C1 segment of cervical spinal cord (tissue), 14 donors: ENCODE data around the gene CCDC13.
"Not testable (repeated sequence)": the region's sequence is repeated elsewhere in the genome, so short reads cannot be mapped to it uniquely, and the experiment has no call there.

Source experiments
- DNase-seq, 14 donors: peaks; one replicate each; lab custom pipeline; 2025; lab: John Stamatoyannopoulos, UW

Gene CCDC13

DNA sequence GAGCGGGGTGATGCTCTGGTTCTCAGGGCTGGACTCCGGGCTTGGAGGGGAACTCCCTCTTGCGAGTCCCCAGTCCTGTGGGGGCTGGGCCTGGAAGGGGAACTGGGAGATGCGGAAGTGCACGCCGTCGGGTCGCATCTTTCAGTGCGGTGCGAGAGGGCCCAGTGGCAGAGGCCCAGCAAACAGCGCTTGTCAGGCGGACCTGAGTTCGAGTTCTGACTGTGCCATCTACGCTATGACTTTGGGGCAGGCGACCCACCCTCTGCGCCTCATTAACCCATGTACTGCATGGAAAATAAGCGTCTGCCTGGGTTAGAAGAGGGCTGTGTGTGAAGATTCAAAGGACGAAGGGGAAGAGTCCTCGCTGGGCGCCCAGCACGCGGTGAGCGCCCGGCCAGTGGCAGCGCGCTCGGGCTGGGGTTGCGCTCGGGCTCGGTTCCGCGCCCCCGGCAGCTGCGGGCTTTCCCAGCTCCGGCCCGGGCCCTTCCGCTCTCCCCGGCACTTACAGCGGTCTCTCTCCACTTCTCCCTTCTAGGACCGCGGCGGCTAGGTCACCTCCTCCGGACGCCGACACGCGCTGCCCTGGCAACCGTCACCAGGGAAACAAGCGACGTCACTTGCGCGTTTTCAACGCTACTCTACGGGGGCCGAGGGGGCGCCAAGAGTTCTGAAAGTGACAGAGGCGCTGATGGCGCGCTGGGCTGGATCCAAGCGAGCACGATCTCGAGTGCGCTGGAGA is at the start of gene CCDC13:
Gene CCDC13 (minus strand): TSS at position 584 of the 739 bp plus-strand sequence. CDS start 14,908 bp downstream, outside the sequence.
- DNase-seq = peak in 13 of 14 donors; percentile 13 to 90 (median 86)

DNA sequence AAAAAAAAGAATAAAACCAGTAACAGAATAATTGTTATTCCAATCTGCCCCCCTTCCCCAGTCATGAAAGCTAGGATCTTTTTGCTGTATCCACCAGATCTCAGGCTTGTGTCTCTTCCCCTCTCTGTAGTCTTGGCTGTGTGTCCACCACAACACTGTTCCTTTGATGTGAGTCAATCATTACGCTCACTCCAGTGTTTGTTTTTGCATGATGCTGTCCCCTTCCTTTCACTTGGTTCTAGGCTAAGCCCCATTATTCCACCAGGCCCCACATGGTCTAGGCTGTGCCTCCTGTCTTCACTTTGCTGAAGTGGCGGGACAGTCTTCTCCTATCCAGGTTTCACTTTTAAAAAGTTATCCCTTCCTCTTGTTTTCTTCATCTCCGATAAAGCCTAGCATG is 49.8 kb upstream of the CCDC13 start:
- DNase-seq = no peak

GRCh38 chr3:42820746-42821051 is 47.6 kb upstream of the CCDC13 start:
- no peak for DNase-seq

- no peak for DNase-seq
These were observed 46.4 kb upstream of the CCDC13 start for GRCh38 chr3:42819351-42819965.

DNA sequence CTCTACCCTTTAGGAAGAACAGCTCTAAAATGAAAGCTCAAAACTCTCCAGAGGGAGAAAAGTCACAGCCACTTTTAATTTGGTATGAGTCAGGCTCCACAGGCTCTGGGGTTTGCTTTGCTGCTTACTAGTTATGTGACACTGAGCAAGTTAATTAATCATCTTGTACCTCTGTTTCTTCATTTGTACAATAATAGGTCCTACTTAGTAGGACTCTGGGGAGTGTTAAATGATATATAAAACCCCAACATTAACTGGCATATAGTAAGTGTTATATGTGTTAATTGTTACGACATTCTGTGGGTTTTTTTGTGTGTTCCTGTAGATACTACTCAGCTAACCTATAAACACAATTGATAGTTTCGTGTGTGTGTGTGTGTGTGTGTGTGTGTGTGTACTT is 42.8 kb upstream of the CCDC13 start:
- DNase-seq = no peak

DNA sequence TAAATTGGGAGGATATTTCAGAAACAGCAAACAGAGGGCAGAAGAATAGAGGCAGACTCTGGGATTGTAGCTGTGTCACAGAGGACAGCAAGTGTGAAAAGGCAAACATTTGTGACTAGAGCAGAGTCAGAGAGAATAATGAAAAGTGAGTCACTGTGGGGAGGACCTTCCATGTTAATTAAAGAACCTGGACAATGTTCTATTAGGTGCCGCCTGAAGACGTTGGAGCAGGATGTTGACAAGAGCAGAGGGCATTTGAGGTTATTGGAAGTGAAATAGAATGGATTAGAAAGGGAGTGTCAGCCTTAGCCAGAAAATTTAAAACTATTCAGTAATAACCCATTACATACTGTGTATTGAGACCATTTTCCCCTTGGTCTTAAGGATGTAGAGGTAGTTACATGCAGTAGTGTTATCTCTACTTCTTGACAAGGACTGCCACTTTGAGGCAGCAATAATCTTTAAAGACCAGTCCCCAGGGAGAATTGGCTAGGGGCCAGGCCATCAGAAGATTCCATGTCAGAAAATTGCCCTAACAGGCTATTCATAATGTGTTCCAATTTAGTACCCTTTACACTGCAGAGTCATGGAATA is 42.0 kb upstream of the CCDC13 start:
- DNase-seq = peak in 1 of 14 donors; percentile 5

- DNase-seq = no peak
These were observed 41.2 kb upstream of the CCDC13 start for GRCh38 chr3:42814246-42814645.

- DNase-seq = peak in 1 of 14 donors; percentile 2
These were observed 38.2 kb upstream of the CCDC13 start for GRCh38 chr3:42811118-42811883.

DNA sequence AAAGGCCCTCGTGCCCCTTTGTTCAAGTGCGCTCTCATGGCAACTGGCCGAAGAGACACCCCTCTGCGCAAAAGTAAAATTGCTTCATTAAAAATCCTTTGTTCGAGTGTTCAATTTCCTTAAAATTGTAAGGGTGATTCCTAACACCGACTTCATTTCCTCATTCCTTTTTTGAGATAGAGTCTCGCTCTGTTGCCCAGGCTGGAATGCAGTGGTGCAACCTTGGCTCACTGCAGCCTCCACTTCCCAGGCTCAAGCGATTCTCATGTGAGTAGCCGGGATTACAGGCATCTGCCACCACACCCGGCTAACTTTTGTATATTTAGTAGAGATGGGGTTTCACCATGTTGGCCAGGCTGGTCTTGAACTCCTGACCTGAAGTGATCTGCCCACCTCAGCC is 37.7 kb upstream of the CCDC13 start:
- DNase-seq = not testable (repeated sequence)

DNA sequence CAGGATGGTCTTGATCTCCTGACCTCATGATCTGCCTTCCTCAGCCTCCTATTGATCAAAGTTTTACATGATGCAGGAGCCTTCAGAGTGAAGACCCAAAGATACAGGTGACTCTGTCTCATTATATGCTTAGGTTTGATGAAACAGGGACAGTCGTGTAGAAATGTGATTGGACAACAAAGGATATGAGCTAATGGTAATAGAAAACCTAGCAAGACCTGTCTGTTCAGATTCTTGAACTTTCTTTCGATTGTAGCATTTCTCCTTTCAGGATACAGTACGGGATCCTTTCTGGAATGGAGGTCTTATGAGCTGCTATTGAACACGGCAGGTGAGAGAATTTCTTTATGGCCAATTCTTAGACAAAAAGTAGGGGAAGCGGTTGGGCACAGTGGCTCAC is 36.1 kb upstream of the CCDC13 start, which contains the start of gene ACKR2:
Gene ACKR2 (plus strand): TSS at position 244 of the 400 bp plus-strand sequence. CDS start 55,058 bp downstream, outside the sequence.
- DNase-seq = no peak

GRCh38 chr3:42807929-42808328 is 34.9 kb upstream of the CCDC13 start:
- no peak for DNase-seq

GRCh38 chr3:42805141-42805821 is 32.2 kb upstream of the CCDC13 start:
- DNase-seq = peak in 7 of 14 donors; percentile 7 to 30 (median 22)

GRCh38 chr3:42804831-42805132 is 31.7 kb upstream of the CCDC13 start:
- peak in 1 of 14 donors; percentile 74 for DNase-seq

- peak; percentile 82 to 98 (median 94) for DNase-seq
These were observed 31.2 kb upstream of the CCDC13 start, which contains the start of gene HIGD1A for GRCh38 chr3:42804106-42804830. Gene HIGD1A (minus strand): TSS chr3:42804490. CDS start chr3:42794253, 10,237 bp downstream.

GRCh38 chr3:42803414-42804105 is 30.5 kb upstream of the CCDC13 start:
- peak in 8 of 14 donors; percentile 44 to 76 (median 59) for DNase-seq

DNA sequence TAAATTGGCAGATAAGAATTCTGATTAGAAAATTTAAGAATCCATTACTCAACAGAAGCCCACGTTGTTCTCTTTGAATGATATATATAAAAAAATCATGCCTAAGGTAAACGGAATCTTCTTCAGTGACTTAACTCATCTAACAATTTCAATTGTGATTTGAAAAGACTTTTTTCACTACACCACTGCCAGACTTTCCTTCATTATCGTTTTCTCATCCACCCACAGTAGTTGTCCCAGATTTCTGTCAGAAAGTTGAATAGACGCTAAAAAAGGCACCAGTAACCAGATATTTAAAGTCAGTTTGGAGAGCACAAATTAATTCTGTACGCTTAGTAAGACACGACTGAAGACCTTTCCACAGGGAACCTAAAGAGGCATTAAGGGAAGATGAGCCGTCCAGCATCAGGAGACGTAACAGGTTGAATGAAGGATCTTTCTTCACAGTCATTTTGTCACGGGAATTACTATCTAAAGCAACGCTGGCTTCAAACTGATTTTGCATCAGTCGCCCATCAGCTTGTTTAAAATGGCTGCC is 29.9 kb upstream of the CCDC13 start:
- DNase-seq = no peak

DNA sequence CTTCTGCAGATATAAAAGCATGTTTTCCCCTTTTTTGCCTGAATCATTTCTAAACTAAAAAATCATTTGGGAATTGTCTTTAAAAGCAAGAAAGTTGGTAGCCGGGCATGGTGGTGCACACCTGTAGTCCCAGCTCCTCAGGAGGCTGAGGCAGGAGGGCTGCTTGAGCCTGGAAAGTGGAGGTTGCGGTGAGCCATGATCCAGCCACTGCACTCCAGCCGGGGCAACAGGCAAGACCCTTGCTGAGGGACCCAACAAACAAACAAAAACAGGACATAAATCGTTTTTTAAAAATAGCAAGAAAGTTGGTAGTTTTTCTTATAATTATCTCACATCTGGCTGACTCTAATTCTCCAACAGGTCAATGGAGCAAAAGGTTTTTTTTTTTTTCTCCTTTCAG is 28.7 kb upstream of the CCDC13 start:
- no peak for DNase-seq

DNA sequence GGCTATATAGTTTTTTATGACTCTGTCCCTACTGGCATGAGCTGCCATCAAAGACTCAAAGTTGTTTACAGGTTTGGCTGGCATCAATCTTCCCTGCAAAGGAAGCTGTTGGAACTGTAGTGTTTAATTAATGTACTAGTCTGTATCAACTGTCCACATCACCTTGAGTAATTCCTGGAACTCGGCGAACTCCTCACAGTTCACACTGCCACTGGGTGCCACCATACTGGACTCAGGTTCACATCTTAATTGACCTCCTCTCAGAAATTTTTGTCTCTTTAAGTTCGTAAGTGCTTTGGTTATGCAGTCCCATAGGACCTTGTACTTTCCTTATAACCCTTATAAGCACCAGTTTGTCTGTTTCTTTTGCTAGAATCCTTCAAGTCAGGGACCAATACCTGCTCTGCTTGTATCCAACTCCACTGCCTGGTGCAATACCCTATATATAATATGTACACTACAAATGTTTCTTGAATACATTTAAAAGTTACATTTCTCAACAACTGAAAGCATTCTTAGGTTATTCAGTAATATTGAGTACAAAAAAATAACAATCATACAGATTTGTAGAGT is 28.1 kb upstream of the CCDC13 start:
- DNase-seq = no peak

DNA sequence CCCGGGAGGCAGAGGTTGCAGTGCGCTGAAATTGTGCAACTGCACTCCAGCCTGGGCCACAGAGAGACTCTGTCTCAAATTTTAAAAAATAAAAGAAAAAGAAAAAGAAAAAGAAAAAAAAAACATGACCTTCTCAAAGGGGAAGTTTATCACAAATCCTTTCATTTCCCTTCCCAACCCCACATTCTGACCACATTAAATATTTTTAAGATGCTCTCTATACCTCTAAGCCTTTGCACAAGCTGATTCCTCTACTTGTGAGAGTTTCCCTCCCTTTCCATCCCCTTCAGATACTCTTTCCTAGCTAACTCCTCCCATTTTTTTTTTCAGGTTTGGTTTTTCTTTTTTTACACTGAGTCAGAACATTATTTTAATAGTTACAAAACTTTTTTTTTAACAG is 27.2 kb upstream of the CCDC13 start:
- DNase-seq = no peak

DNA sequence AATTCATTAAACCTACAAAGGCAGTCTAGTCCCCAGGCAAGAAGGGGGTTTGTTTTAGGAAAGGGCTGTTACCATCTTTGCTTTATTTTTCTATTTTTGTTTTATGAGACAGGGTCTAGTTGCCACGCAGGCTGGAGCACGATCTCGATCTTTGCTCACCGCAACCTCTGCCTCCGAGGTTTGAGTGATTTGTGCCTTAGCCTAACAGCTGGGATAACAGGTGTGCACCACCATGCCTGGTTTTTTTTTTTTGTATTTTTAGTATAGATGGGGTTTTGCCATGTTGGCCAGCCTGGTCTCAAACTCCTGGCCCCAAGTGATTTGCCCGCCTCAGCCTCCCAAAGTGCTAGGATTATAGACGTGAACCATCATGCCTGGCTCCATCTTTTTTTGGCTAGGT is 26.3 kb upstream of the CCDC13 start:
- DNase-seq = no peak
